ENCODE measurements around the gene A1CF.

Gene A1CF

GRCh38 chr10:50862719-50863118, 22.7 kb downstream of the A1CF start:
- Histone ChIP-seq H3K4me3 (ENCODE audit: extremely low read depth, insufficient read depth, low read length, poor library complexity, severe bottlenecking) (no peak overlapping the region), H3K27ac (ENCODE audit: low read depth, low read length, severe bottlenecking) (no peak overlapping the region), H3K36me3 (ENCODE audit: control insufficient read depth, insufficient read depth, low read length) (no peaks in the 10 kb centered on the region), H3K4me1 (ENCODE audit: control insufficient read depth, insufficient read depth, low read length, poor library complexity, severe bottlenecking) (no peaks in the 10 kb centered on the region), H3K9me3 (ENCODE audit: control insufficient read depth, low read length) (no peaks in the 10 kb centered on the region)
- 86% methylated on average over 1 of the region's 3 CpGs; no CpG with 5 or more reads in 1 of the 2 experiments for WGBS, 2 experiments (ENCODE audit: insufficient coverage in 2 of 2)

- H3K36me3 ChIP-seq (ENCODE audit: control insufficient read depth, insufficient read depth, low read length): no peaks in the 10 kb centered on the region
- H3K27ac ChIP-seq (ENCODE audit: low read depth, low read length, severe bottlenecking): no peak overlapping the region
- no peaks in the 10 kb centered on the region for H3K4me1 ChIP-seq (ENCODE audit: control insufficient read depth, insufficient read depth, low read length, poor library complexity, severe bottlenecking)
- H3K4me3 ChIP-seq (ENCODE audit: extremely low read depth, insufficient read depth, low read length, poor library complexity, severe bottlenecking): no peak overlapping the region
- H3K9me3 ChIP-seq (ENCODE audit: control insufficient read depth, low read length): no peaks in the 10 kb centered on the region
These were observed 24.1 kb downstream of the A1CF start for GRCh38 chr10:50861370-50861769.

- Histone ChIP-seq H3K36me3 (ENCODE audit: control insufficient read depth, insufficient read depth, low read length) (no peaks in the 10 kb centered on the region), H3K4me3 (ENCODE audit: extremely low read depth, insufficient read depth, low read length, poor library complexity, severe bottlenecking) (no peak overlapping the region), H3K4me1 (ENCODE audit: control insufficient read depth, insufficient read depth, low read length, poor library complexity, severe bottlenecking) (no peaks in the 10 kb centered on the region), H3K27ac (ENCODE audit: low read depth, low read length, severe bottlenecking) (no peak overlapping the region), H3K9me3 (ENCODE audit: control insufficient read depth, low read length) (no peaks in the 10 kb centered on the region)
- 33% methylated on average over 1 to 3 of the region's 5 CpGs for WGBS, 2 experiments (ENCODE audit: insufficient coverage in 2 of 2)
These were observed 27.8 kb downstream of the A1CF start for GRCh38 chr10:50857579-50857978.

- Histone ChIP-seq H3K4me1 (ENCODE audit: control insufficient read depth, insufficient read depth, low read length, poor library complexity, severe bottlenecking) (peaks cover 18% of the 10 kb centered on the region), H3K27ac (ENCODE audit: low read depth, low read length, severe bottlenecking) (no peak overlapping the region), H3K4me3 (ENCODE audit: extremely low read depth, insufficient read depth, low read length, poor library complexity, severe bottlenecking) (no peak overlapping the region), H3K36me3 (ENCODE audit: control insufficient read depth, insufficient read depth, low read length) (no peaks in the 10 kb centered on the region), H3K9me3 (ENCODE audit: control insufficient read depth, low read length) (no peaks in the 10 kb centered on the region)
- WGBS, 2 experiments (ENCODE audit: insufficient coverage in 2 of 2): no CpG with 5 or more reads among the region's 1 CpG
These were observed 30.0 kb downstream of the A1CF start for GRCh38 chr10:50855461-50855860.

- no peaks in the 10 kb centered on the region for H3K9me3 ChIP-seq (ENCODE audit: control insufficient read depth, low read length)
- WGBS, 2 experiments (ENCODE audit: insufficient coverage in 2 of 2): no CpG with 5 or more reads among the region's 2 CpGs
- no peak overlapping the region for H3K27ac ChIP-seq (ENCODE audit: low read depth, low read length, severe bottlenecking)
- H3K4me1 ChIP-seq (ENCODE audit: control insufficient read depth, insufficient read depth, low read length, poor library complexity, severe bottlenecking): peaks cover 19% of the 10 kb centered on the region
- no peak overlapping the region for H3K4me3 ChIP-seq (ENCODE audit: extremely low read depth, insufficient read depth, low read length, poor library complexity, severe bottlenecking)
- H3K36me3 ChIP-seq (ENCODE audit: control insufficient read depth, insufficient read depth, low read length): no peaks in the 10 kb centered on the region
These were observed 30.4 kb downstream of the A1CF start for GRCh38 chr10:50855015-50855414.

GRCh38 chr10:50853557-50853956, 31.9 kb downstream of the A1CF start:
- Histone ChIP-seq H3K4me3 (ENCODE audit: extremely low read depth, insufficient read depth, low read length, poor library complexity, severe bottlenecking) (no peak overlapping the region), H3K9me3 (ENCODE audit: control insufficient read depth, low read length) (no peaks in the 10 kb centered on the region), H3K4me1 (ENCODE audit: control insufficient read depth, insufficient read depth, low read length, poor library complexity, severe bottlenecking) (peaks cover 19% of the 10 kb centered on the region), H3K27ac (ENCODE audit: low read depth, low read length, severe bottlenecking) (no peak overlapping the region), H3K36me3 (ENCODE audit: control insufficient read depth, insufficient read depth, low read length) (no peaks in the 10 kb centered on the region)
- no CpG with 5 or more reads among the region's 3 CpGs for WGBS, 2 experiments (ENCODE audit: insufficient coverage in 2 of 2)

DNA sequence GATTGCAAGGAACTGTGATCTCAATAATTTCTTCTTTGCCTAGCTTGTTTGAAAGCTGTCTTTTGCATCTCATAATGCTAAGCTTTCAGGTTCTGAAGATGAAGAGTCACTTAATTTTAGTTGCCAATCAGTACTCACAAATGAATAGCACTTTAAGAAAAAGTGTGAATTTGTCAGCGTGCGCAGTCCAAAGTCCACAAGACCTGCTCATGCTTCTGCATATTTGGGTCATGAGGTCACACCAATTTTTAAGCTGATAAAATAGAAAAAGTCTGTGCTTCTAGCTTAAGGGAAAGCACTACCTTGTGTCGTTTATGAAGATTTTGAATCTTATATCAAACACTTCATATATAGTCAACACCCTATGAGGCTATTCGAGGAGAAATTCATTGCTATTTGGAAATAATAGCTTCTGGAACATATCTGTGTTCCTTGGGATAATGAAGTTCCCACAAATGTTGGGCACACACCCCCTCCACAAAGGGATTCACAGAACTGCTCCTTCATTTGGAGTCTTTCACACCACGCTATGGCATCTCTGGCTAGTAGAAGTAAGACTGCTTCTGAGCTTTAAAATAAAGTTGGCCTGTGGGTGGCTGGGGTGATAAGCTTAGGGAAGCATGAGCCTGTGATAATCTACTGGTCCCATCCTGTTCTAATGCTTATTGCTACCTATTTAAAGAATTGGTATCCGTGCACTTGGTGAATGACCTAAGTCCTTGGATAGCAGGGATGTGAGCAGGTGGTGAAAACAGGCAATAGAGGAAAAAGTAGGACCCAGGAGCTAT, 33.3 kb downstream of the A1CF start:
- no peak overlapping the region for H3K27ac ChIP-seq (ENCODE audit: low read depth, low read length, severe bottlenecking)
- H3K4me3 ChIP-seq (ENCODE audit: extremely low read depth, insufficient read depth, low read length, poor library complexity, severe bottlenecking): no peak overlapping the region
- peaks cover 19% of the 10 kb centered on the region for H3K4me1 ChIP-seq (ENCODE audit: control insufficient read depth, insufficient read depth, low read length, poor library complexity, severe bottlenecking)
- WGBS, 2 experiments (ENCODE audit: insufficient coverage in 2 of 2): no CpG with 5 or more reads among the region's 6 CpGs
- H3K9me3 ChIP-seq (ENCODE audit: control insufficient read depth, low read length): no peaks in the 10 kb centered on the region
- H3K36me3 ChIP-seq (ENCODE audit: control insufficient read depth, insufficient read depth, low read length): no peaks in the 10 kb centered on the region

DNA sequence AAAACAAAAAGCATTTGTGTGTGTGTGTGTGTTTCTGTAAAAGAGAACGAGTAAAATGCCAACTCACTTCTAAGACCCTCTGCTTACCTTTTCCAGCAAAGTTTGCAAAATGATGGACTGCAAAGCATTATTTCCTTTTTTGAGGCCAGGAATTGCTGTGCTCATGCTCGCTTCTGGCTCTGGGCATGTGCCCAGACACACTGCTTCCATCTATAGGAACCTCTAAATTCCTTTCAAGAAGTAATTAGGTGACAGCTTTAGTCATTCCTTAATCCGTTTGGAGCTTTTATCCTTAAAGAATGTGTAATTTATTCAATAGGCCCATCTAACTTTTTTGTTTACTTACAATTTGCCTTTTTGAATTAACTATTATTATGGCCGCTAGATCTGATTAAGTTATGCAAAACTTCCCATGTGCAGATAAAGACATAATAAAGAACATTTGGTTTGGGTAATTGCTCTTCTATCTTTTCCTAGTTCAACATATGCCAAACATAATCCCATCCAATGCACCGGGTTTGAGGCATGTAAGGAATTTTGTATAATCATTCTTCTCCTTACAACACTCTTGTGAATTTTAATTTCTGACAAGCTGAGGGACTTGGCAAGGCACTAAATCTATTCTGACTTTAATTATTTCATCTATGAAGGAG, 34.7 kb downstream of the A1CF start:
- Histone ChIP-seq H3K4me3 (ENCODE audit: extremely low read depth, insufficient read depth, low read length, poor library complexity, severe bottlenecking) (no peak overlapping the region), H3K9me3 (ENCODE audit: control insufficient read depth, low read length) (no peaks in the 10 kb centered on the region), H3K4me1 (ENCODE audit: control insufficient read depth, insufficient read depth, low read length, poor library complexity, severe bottlenecking) (peaks cover 19% of the 10 kb centered on the region), H3K27ac (ENCODE audit: low read depth, low read length, severe bottlenecking) (no peak overlapping the region), H3K36me3 (ENCODE audit: control insufficient read depth, insufficient read depth, low read length) (no peaks in the 10 kb centered on the region)
- WGBS, 2 experiments (ENCODE audit: insufficient coverage in 2 of 2): 50 to 83% methylated on average over 1 of the region's 5 CpGs

GRCh38 chr10:50846753-50847152, 38.7 kb downstream of the A1CF start:
- WGBS, 2 experiments (ENCODE audit: insufficient coverage in 2 of 2): 29 to 30% methylated on average over 1 of the region's 1 CpG
- no peaks in the 10 kb centered on the region for H3K9me3 ChIP-seq (ENCODE audit: control insufficient read depth, low read length)
- peaks cover 12% of the 10 kb centered on the region for H3K4me1 ChIP-seq (ENCODE audit: control insufficient read depth, insufficient read depth, low read length, poor library complexity, severe bottlenecking)
- no peak overlapping the region for H3K4me3 ChIP-seq (ENCODE audit: extremely low read depth, insufficient read depth, low read length, poor library complexity, severe bottlenecking)
- no peak overlapping the region for H3K27ac ChIP-seq (ENCODE audit: low read depth, low read length, severe bottlenecking)
- no peaks in the 10 kb centered on the region for H3K36me3 ChIP-seq (ENCODE audit: control insufficient read depth, insufficient read depth, low read length)

GRCh38 chr10:50837095-50837494, 48.3 kb downstream of the A1CF start:
- no CpG with 5 or more reads among the region's 1 CpG for WGBS, 2 experiments (ENCODE audit: insufficient coverage in 2 of 2)
- Histone ChIP-seq H3K27ac (ENCODE audit: low read depth, low read length, severe bottlenecking) (no peak overlapping the region), H3K4me1 (ENCODE audit: control insufficient read depth, insufficient read depth, low read length, poor library complexity, severe bottlenecking) (no peaks in the 10 kb centered on the region), H3K4me3 (ENCODE audit: extremely low read depth, insufficient read depth, low read length, poor library complexity, severe bottlenecking) (no peak overlapping the region), H3K36me3 (ENCODE audit: control insufficient read depth, insufficient read depth, low read length) (no peaks in the 10 kb centered on the region), H3K9me3 (ENCODE audit: control insufficient read depth, low read length) (no peaks in the 10 kb centered on the region)

DNA sequence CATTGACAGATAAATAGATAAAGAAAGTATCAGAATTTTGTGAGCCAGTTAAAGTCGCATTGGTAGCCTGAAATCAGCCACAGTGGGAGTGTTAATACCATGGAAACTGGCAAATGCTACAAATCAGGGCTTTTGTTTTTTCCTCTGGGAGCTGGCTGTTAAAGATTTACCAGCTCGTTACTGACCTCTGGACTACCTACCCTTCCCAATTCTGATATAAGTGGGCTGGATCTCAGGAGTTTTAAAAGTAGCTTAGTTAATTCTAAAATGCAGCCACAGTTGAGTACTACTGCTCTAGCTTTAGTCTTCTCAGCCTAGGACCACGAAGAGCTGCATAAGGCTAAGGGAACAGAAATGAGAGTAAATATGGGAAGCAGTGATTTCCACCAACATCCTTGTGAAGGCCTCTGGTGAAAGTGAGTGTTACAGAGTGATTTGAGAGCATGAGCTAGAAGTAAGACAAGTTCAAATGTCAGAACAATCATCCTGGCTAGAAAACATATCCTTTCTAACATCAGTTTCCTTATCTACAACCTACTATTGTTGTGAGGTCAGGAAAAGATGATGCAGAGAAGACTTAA, 53.2 kb downstream of the A1CF start:
- H3K27ac ChIP-seq (ENCODE audit: low read depth, low read length, severe bottlenecking): no peak overlapping the region
- H3K4me3 ChIP-seq (ENCODE audit: extremely low read depth, insufficient read depth, low read length, poor library complexity, severe bottlenecking): no peak overlapping the region

More for the DNA sequence above, 53.2 kb downstream of the A1CF start:
- WGBS, 2 experiments (ENCODE audit: insufficient coverage in 2 of 2): 73 to 94% methylated on average over 2 of the region's 3 CpGs
- Histone ChIP-seq H3K9me3 (ENCODE audit: control insufficient read depth, low read length) (no peaks in the 10 kb centered on the region), H3K4me1 (ENCODE audit: control insufficient read depth, insufficient read depth, low read length, poor library complexity, severe bottlenecking) (no peaks in the 10 kb centered on the region), H3K36me3 (ENCODE audit: control insufficient read depth, insufficient read depth, low read length) (no peaks in the 10 kb centered on the region)

Measured in mesodermal cell (in vitro differentiated cells).